Uterus (tissue), 4 donors: Measurements from ENCODE around the gene SLIT3. TPM values are rescaled to one million over a fixed set of nuclear protein-coding genes. Genes with fewer than 3 reads are reported as not detected.
A peak's percentile ranks its signal among the peaks of the same experiment; 100 is the strongest.

Experiments
- DNase-seq, 2 donors: peaks; one replicate each; pipeline ENCODE4 v3.0.0-alpha.2; 2019 to 2020
- H3K27ac ChIP-seq, 2 donors: fragments of 200-600 bp; sonication (generic); 1 replicate in 1 of 2; 2 replicates in 1 of 2; pipeline ENCODE4 v1.5.1; 2016 to 2018
- H3K27me3 ChIP-seq, 2 donors: fragments of 200-600 bp; sonication (generic); one replicate each; pipeline ENCODE4 v1.5.1; 2018 to 2019; ENCODE audit warnings: control low read depth in 1 of 2
- H3K36me3 ChIP-seq, 2 donors: fragments of 200-600 bp; sonication (generic); one replicate each; pipeline ENCODE4 v1.5.1; 2019; ENCODE audit warnings: control low read depth in 1 of 2
- H3K4me1 ChIP-seq, 2 donors: fragments of 200-600 bp; sonication (generic); one replicate each; pipeline ENCODE4 v1.5.1; 2018 to 2019; ENCODE audit warnings: control low read depth in 1 of 2
- H3K4me3 ChIP-seq, 2 donors: fragments of 200-600 bp; sonication (generic); 1 replicate in 1 of 2; 2 replicates in 1 of 2; pipeline ENCODE4 v1.5.1; 2018 to 2019; ENCODE audit warnings: mild to moderate bottlenecking in 1 of 2
- H3K9me3 ChIP-seq, 2 donors: fragments of 200-600 bp; sonication (generic); one replicate each; pipeline ENCODE4 v1.5.1; 2019; ENCODE audit warnings: control low read depth in 1 of 2
- CTCF ChIP-seq, 4 experiments: fragments of 200-600 bp in 2 of 4; fragments of 450-650 bp in 2 of 4; sonication (generic) in 2 of 4; IDR thresholded peaks; one replicate each; pipeline ENCODE4 v1.5.1; 2016 to 2019; ENCODE audit warnings: antibody characterized with exemption in 4 of 4, mild to moderate bottlenecking in 2 of 4, moderate library complexity in 1 of 4
- POLR2A ChIP-seq, 2 donors: fragments of 450-650 bp; IDR thresholded peaks; one replicate each; pipeline ENCODE4 v1.6.1; 2016; ENCODE audit warnings: antibody characterized with exemption in 2 of 2, mild to moderate bottlenecking in 1 of 2, moderate library complexity in 1 of 2
- intact Hi-C: fragments of 100-400 bp; cut with DNase I; formaldehyde crosslinking; loops from one replicate; pipeline ENCODE4 v1.15.1; 2023; ENCODE audit warnings: low total_unique reads
- total RNA-seq, 4 donors: library from RNA; depleted of rRNA in 3 of 4; stranded (reverse); fragments of >200 nt in 3 of 4; gene quantifications; one replicate each; pipeline versions ENCODE4 v1.1.0 to v1.2.4, GENCODE V29; 2014 to 2023
- donor health status: DM: yes; HTN: yes; CAD: no.

SLIT3 gene
- total RNA-seq, 4 donors from 2014 or later, result 9.4 to 62.2 (median 28.1) TPM

GRCh38 chr5:169157064-169157463 lies 143.9 kb downstream of the SLIT3 start:
- H3K4me3 ChIP-seq, result no peak overlapping the region
- TF ChIP-seq CTCF (IDR thresholded peaks at IDR 0.05), result no peak
- no peak for TF ChIP-seq POLR2A (IDR thresholded peaks at IDR 0.05)
- H3K9me3 ChIP-seq, result no peaks in the 10 kb centered on the region
- no peak overlapping the region for H3K27ac ChIP-seq
- no peak for DNase-seq
- H3K36me3 ChIP-seq, result no peaks in the 10 kb centered on the region
- intact Hi-C loops, result no loop called here
- peaks cover 0 to 7% of the 10 kb centered on the region in 2 donors for H3K4me1 ChIP-seq
- H3K27me3 ChIP-seq, result no peaks in the 10 kb centered on the region

- intact Hi-C loops, result no loop called here
- Histone ChIP-seq H3K27me3 (no peaks in the 10 kb centered on the region), H3K4me1 (peaks cover 0 to 7% of the 10 kb centered on the region in 2 donors), H3K4me3 (no peak overlapping the region), H3K9me3 (no peaks in the 10 kb centered on the region), H3K36me3 (no peaks in the 10 kb centered on the region), H3K27ac (no peak overlapping the region)
- TF ChIP-seq POLR2A (IDR thresholded peaks at IDR 0.05) (no peak), CTCF (IDR thresholded peaks at IDR 0.05) (no peak)
- DNase-seq, result no peak
These were observed 146.3 kb downstream of the SLIT3 start for GRCh38 chr5:169154679-169155078.

- Histone ChIP-seq H3K4me1 (peaks cover 0 to 13% of the 10 kb centered on the region in 2 donors), H3K9me3 (no peaks in the 10 kb centered on the region), H3K27ac (peak overlapping the region in 1 of 2 donors; percentile 51), H3K36me3 (no peaks in the 10 kb centered on the region), H3K27me3 (no peaks in the 10 kb centered on the region), H3K4me3 (no peak overlapping the region)
- peak; percentile 65 to 70 for DNase-seq
- intact Hi-C loops, result no loop called here
- TF ChIP-seq POLR2A (IDR thresholded peaks at IDR 0.05), result no peak
- no peak for TF ChIP-seq CTCF (IDR thresholded peaks at IDR 0.05)
These were observed 147.5 kb downstream of the SLIT3 start for GRCh38 chr5:169153405-169153804.

- no peaks in the 10 kb centered on the region for H3K9me3 ChIP-seq
- no peaks in the 10 kb centered on the region for H3K36me3 ChIP-seq
- no peak for TF ChIP-seq CTCF (IDR thresholded peaks at IDR 0.05)
- no peak for TF ChIP-seq POLR2A (IDR thresholded peaks at IDR 0.05)
- H3K4me3 ChIP-seq, result no peak overlapping the region
- DNase-seq, result no peak
- H3K27me3 ChIP-seq, result no peaks in the 10 kb centered on the region
- peak overlapping the region in 1 of 2 donors; percentile 51 for H3K27ac ChIP-seq
- intact Hi-C loops, result no loop called here
- peaks cover under 1 to 15% of the 10 kb centered on the region in 2 donors for H3K4me1 ChIP-seq
These were observed 148.0 kb downstream of the SLIT3 start for GRCh38 chr5:169152946-169153345.

GRCh38 chr5:169152453-169152852 lies 148.5 kb downstream of the SLIT3 start:
- H3K9me3 ChIP-seq, result no peaks in the 10 kb centered on the region
- H3K27me3 ChIP-seq, result no peaks in the 10 kb centered on the region
- TF ChIP-seq POLR2A (IDR thresholded peaks at IDR 0.05) (no peak), CTCF (IDR thresholded peaks at IDR 0.05) (no peak)
- H3K4me3 ChIP-seq, result no peak overlapping the region
- peaks cover 5 to 20% of the 10 kb centered on the region in 2 donors for H3K4me1 ChIP-seq
- H3K27ac ChIP-seq, result peak overlapping the region in 1 of 2 donors; percentile 51
- intact Hi-C loops, result no loop called here
- no peaks in the 10 kb centered on the region for H3K36me3 ChIP-seq
- DNase-seq, result no peak
